H1 (cell line): ENCODE data around the gene SLC38A1. TPM values are rescaled to one million over a fixed set of nuclear protein-coding genes. Genes with fewer than 3 reads are reported as not detected.

Experiments used
- ASH2L ChIP-seq: fragments of 200-600, 300-600 bp; sonication (generic); IDR thresholded peaks from one replicate; pipeline ENCODE4 v1.7.1; 2017; ENCODE audit warnings: low read length
- BCL11A ChIP-seq, 2 experiments: IDR thresholded peaks; one replicate each; pipeline ENCODE4 v1.6.1; 2011; ENCODE audit warnings: low read depth in 2 of 2, low read length in 2 of 2, mild to moderate bottlenecking in 2 of 2
- CREB1 ChIP-seq: IDR thresholded peaks from 2 replicates; pipeline ENCODE4 v1.6.1; 2012; ENCODE audit warnings: inconsistent platforms
- CTCF ChIP-seq, 3 experiments: IDR thresholded peaks; 1 replicate in 2 of 3; 2 replicates in 1 of 3; pipeline versions ENCODE4 v1.5.1 to v1.6.1; 2011; ENCODE audit warnings: low read length in 3 of 3, mild to moderate bottlenecking in 3 of 3, inconsistent platforms in 2 of 3, low read depth in 1 of 3, moderate library complexity in 1 of 3; ENCODE audit not compliant: insufficient read depth in 1 of 3; ENCODE audit errors: control extremely low read depth in 1 of 3
- GABPA ChIP-seq: IDR thresholded peaks from 2 replicates; pipeline ENCODE4 v1.6.1; 2011; ENCODE audit warnings: mild to moderate bottlenecking, low read length, moderate library complexity, borderline replicate concordance; ENCODE audit not compliant: insufficient read depth
- KDM1A ChIP-seq: fragments of 200-600, 300-600 bp; sonication (generic); IDR thresholded peaks from 2 replicates; pipeline ENCODE4 v1.7.1; 2016; ENCODE audit warnings: mild to moderate bottlenecking, low read length, borderline replicate concordance
- MAX ChIP-seq: IDR thresholded peaks from 2 replicates; pipeline ENCODE4 v1.6.1; 2012; ENCODE audit warnings: inconsistent platforms
- NRF1 ChIP-seq: IDR thresholded peaks from 2 replicates; pipeline ENCODE4 v1.6.1; 2011; ENCODE audit warnings: mild to moderate bottlenecking, low read depth, low read length, improper control_type of control experiment
- PHF8 ChIP-seq: fragments of 200-600 bp; sonication (generic); conservative IDR thresholded peaks from 2 replicates; pipeline ENCODE4 v1.7.1; 2012; ENCODE audit warnings: low read depth, mild to moderate bottlenecking, inconsistent platforms, low read length, moderate library complexity
- POLR2A ChIP-seq, 2 experiments: IDR thresholded peaks; 1 replicate in 1 of 2; 2 replicates in 1 of 2; pipeline ENCODE4 v1.6.1; 2011; ENCODE audit warnings: low read depth in 2 of 2, low read length in 2 of 2, mild to moderate bottlenecking in 2 of 2; ENCODE audit errors: control extremely low read depth in 1 of 2
- POLR2AphosphoS5 ChIP-seq: IDR thresholded peaks from 2 replicates; pipeline ENCODE4 v1.6.1; 2011; ENCODE audit warnings: low read depth, low read length
- SAP30 ChIP-seq: fragments of 300-600 bp; sonication (generic); IDR thresholded peaks from 2 replicates; pipeline ENCODE4 v1.7.1; 2012; ENCODE audit warnings: low read length, moderate library complexity, mild to moderate bottlenecking, inconsistent platforms; ENCODE audit not compliant: insufficient read depth, insufficient replicate concordance
- SIN3A ChIP-seq, 2 experiments: IDR thresholded peaks in 1 of 2; conservative IDR thresholded peaks in 1 of 2; 2 replicates each; pipeline ENCODE4 v1.6.1; 2011 to 2012; ENCODE audit warnings: low read length in 2 of 2, improper control_type of control experiment in 1 of 2, low read depth in 1 of 2, mild to moderate bottlenecking in 1 of 2
- SP1 ChIP-seq: IDR thresholded peaks from 2 replicates; pipeline ENCODE4 v1.6.1; 2011; ENCODE audit warnings: low read depth, low read length
- SUZ12 ChIP-seq: fragments of 200-600 bp; sonication (generic); IDR thresholded peaks from 2 replicates; pipeline ENCODE4 v1.6.1; 2012; ENCODE audit warnings: mild to moderate bottlenecking, inconsistent platforms, low read length, moderate library complexity, mixed read lengths
- TAF7 ChIP-seq: optimal IDR thresholded peaks from 2 replicates; pipeline ENCODE3; 2011; ENCODE audit warnings: low read depth, mild to moderate bottlenecking, inconsistent platforms, low read length, moderate library complexity, borderline replicate concordance
- TBP ChIP-seq: IDR thresholded peaks from 2 replicates; pipeline ENCODE4 v1.6.1; 2011; ENCODE audit warnings: low read depth, low read length, improper control_type of control experiment
- TCF12 ChIP-seq: IDR thresholded peaks from 2 replicates; pipeline ENCODE4 v1.6.1; 2011; ENCODE audit warnings: low read depth, mild to moderate bottlenecking, low read length
- YY1 ChIP-seq: IDR thresholded peaks from 2 replicates; pipeline ENCODE4 v1.6.1; 2011; ENCODE audit warnings: low read depth, mild to moderate bottlenecking, low read length
- polyA plus RNA-seq, 7 experiments: library from polyadenylated mRNA; depleted of rRNA in 3 of 7; stranded (reverse) in 5 of 7; unstranded in 2 of 7; fragments of >200 nt in 5 of 7; fragments of 200-250 nt in 2 of 7; gene quantifications; 1 replicate in 5 of 7; 2 replicates in 1 of 7; 4 replicates in 1 of 7; pipeline versions ENCODE4 v1.2.1 to v1.2.3, GENCODE V29; 2011 to 2013; ENCODE audit warnings: missing spikeins in 2 of 7, mixed read lengths in 2 of 7
- total RNA-seq: library from RNA; stranded (reverse); fragmentation: NEBNext Ultra II Directional; extraction: Animal tissue kit (Norgen Biotek cat#: 25700); gene quantifications from 2 replicates; pipeline ENCODE4 v1.2.1, GENCODE V29; 2021

The SLC38A1 gene
- total and polyA plus RNA-seq, 2 of the 8 experiments (the other 6 are each of a cell fraction or from before 2014, with no cell fraction given) = 83.4 to 242 TPM

GRCh38 chr12:46266869-46267574, 1.8 kb downstream of the SLC38A1 start (continued):
- TF ChIP-seq CREB1 = peak; percentile 38; the same call in 1 of the 2 replicates
- no peak for TF ChIP-seq CTCF (IDR thresholded peaks at IDR 0.05; ENCODE audit: control extremely low read depth in 1 of 3, insufficient read depth in 1 of 3, low read depth in 1 of 3, low read length in 3 of 3)
- TF ChIP-seq TBP = no peak
- peak; percentile 35; the same call in 1 of the 2 replicates for TF ChIP-seq MAX
- TF ChIP-seq GABPA = no peak
- TF ChIP-seq PHF8 = no peak
- no peak; a peak in 1 of 3 replicates for TF ChIP-seq POLR2A (IDR thresholded peaks at IDR 0.05; ENCODE audit: control extremely low read depth in 1 of 2, low read depth in 2 of 2, low read length in 2 of 2)
- TF ChIP-seq SUZ12 = no peak
- peak; percentile 49 for TF ChIP-seq TAF7
- 0 out of 2 replicates have a peak, but pooled peaks have one; percentile 29 for TF ChIP-seq YY1
- no peak for TF ChIP-seq TCF12
- TF ChIP-seq SIN3A (conservative IDR thresholded peaks at IDR 0.05 in 1 of 2, IDR thresholded peaks at IDR 0.05 in 1 of 2; ENCODE audit: low read depth in 1 of 2, low read length in 2 of 2) = 0 out of 4 replicates have a peak, but pooled peaks of 1 of the 2 experiments have one; percentile 41
- 0 out of 2 replicates have a peak, but pooled peaks have one; percentile 20 for TF ChIP-seq POLR2AphosphoS5
- TF ChIP-seq NRF1 = no peak
- TF ChIP-seq SP1 = no peak
- TF ChIP-seq ASH2L = no peak
- TF ChIP-seq BCL11A (IDR thresholded peaks at IDR 0.05; ENCODE audit: low read depth in 2 of 2, low read length in 2 of 2) = no peak
- TF ChIP-seq KDM1A = no peak
- TF ChIP-seq SAP30 = peak; percentile 30
